Posterior cingulate gyrus (tissue), 11 donors: Measurements from ENCODE around the gene YIPF4.
"Not testable (repeated sequence)": the region's sequence is repeated elsewhere in the genome, so short reads cannot be mapped to it uniquely, and the experiment has no call there.

Experiments used
- DNase-seq, 10 donors: peaks; one replicate each; pipeline versions ENCODE4 v3.0.0 to v3.0.0-alpha.2; 2020 to 2021; ENCODE audit warnings: mixed read lengths in 3 of 10
- intact Hi-C: fragments of 100-400 bp; cut with DNase I; formaldehyde crosslinking; loops from one replicate; pipeline ENCODE4 v1.15.1; 2023

Gene YIPF4

DNA sequence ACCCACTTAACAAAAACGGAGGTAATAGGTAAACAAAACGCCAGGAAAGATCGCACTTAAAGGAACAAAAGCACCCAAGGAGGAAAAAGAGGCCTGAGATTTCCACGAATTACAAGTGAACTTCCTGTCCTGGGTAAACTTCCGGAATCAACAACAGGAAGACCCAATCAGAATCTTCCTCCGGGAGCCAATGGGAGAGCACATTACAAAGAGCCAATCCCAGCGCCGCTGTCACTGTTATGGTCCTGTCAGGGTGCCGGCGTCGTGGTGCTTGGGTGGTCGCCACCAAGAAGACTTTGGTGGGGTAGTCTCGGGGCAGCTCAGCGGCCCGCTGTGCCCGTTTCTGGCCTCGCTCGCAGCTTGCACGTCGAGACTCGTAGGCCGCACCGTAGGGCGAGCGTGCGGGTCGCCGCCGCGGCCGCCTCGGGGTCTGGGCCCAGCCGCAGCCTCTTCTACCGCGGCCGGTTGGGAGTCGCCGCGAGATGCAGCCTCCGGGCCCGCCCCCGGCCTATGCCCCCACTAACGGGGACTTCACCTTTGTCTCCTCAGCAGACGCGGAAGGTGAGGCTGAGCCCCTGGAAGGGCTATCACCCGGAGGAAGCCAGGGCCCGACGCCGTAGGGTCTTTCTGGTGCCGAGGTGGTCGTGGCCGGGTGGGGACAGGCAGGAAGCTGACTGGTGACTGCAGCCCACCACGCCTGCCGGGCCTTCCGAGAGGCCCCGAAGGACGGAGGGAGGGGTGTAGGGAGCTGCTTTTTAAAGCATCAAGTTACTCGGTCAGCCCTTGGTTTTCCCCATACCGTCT lies at the start of gene YIPF4:
TSS of gene YIPF4 (plus strand) at position 231 of the 804 bp plus-strand sequence. CDS start at position 483, 252 bp downstream.
- peak; percentile 76 to 97 (median 84) for DNase-seq
- intact Hi-C loops = loop anchor here (5.0 kb wide), 1 partner anchor 79 kb away; the partner anchor contains the start of gene BIRC6

DNA sequence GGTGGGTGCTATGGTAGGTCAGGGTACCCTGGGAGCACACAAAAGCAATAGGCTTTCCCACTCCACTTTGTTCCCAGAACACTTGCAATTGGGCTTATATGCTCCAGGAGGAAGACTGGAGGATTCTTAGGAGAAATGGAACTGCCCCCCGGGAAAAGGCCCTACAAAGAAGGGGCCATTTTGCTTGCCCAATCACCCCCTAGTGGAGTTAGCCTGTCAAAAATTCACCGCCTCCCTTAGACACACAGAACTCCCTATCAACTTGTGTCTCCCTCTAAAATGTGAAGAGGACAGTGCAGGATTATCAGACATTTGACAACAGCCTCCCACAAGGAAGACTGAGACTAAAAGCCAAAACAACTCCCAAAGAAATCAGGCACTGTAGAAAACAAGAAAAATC lies 49.5 kb upstream of the YIPF4 start:
- DNase-seq = no peak
- intact Hi-C loops = no loop called here

DNA sequence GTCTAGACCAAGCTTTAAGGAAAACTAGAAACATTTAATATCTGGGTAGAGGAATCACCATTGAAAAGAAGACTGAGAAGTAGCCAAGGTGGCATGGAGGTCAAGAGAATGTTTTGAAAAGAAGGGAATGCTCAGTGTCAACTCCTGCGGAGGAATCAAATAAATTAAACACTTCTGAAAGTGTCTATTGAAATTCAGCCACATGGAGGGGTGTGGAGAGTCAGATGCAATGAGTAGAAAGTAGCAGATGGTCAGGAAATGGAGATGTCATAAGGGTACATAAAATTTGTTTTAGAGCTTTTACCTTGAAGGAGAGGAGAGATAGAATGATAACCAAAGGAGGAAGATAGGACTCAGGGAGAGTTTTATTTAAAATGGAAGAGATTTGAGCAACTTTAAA lies 48.1 kb upstream of the YIPF4 start:
- intact Hi-C loops = no loop called here
- no peak for DNase-seq

DNA sequence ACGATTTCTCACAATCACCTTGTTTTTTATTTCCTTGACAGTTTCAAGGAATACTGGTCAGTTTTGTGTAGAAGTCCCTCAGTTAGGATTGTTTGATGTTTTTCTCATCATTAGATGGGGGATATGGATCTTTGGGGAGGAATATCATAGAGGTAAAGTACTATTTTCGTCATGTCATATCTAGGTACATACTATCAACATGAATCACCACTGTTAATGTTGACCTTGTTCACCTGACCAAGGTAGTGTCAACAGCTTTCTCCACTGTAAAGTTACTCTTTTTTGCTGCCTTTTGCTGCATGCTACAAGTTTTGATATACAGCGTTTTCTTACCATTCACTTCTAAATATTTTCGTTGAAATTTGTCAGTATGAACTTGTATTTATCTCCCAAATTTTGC lies 45.7 kb upstream of the YIPF4 start:
- no peak for DNase-seq
- intact Hi-C loops = no loop called here

DNA sequence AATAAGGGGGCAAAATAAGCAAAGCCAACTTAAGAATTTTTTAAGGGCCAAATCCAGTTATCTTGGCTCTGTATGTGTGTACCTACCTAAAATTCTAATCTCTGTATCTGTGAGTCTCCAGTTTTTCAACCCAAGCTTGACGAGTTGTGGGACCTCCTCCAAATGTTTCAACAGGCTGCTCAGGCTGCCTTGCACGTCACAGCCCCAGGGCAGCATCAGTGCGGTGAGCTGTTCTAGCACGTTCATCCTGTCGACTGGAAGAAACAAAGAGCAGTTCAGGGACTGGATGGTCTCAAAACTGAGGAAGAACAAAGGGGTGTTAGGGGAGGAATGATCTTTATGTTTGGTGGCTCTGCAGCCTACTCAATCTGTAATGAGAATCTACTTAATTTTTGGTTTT lies 42.4 kb upstream of the YIPF4 start:
- DNase-seq = no peak
- intact Hi-C loops = no loop called here

DNA sequence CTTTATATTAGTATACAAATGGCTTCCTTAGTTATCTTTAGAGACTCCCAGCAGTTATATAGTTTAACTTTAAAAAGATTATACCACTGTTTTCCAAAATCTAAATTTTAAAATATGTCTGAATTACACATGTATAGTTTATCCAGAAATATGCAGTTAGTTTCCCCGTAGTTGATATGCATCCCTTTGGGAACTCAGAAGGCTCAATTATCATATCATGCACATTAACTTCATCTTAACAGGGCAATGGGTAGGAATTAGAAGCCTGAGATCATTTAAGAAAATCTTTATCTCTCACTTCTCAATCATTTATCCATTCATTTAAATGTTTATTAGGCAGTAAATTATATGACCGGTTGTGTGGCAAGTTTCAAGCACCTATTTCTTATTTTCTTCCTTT lies 40.2 kb upstream of the YIPF4 start:
- no peak for DNase-seq
- intact Hi-C loops = no loop called here

DNA sequence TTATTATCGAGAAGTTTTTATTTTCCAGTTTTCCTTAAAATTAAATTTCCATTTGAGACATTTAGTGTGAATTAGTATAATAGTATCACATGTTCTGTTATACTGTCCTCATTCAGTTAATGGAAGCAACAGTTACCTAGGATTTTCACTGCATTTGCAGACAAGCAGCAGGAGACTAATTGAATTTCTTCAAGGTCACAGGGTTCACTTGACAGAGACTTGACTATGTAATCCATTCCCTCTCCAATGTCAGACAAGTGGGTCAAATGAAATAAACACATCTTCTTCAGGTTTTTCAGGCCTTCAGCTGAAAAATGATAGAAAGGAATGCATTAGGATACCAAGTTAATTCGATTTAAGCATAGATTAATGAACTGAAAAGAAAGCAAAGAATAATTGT lies 39.7 kb upstream of the YIPF4 start:
- intact Hi-C loops = no loop called here
- no peak for DNase-seq

DNA sequence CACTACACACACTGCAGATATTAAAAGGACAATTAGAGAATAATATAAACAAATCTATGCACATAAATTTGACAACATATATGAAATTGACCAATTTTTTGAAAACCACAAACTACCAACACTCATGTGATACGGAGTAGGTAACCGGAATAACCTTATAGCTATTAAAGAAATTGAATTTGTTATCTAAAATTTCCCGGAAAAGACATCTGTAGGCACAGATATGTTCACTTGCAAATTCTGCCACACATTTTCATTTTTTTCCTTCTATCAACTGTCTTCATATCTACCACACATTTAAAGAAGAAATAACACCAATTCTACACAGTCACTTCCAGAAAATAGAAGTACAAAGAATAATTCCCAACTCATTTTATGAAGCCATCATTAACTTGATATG lies 35.4 kb upstream of the YIPF4 start:
- DNase-seq = no peak
- intact Hi-C loops = no loop called here

DNA sequence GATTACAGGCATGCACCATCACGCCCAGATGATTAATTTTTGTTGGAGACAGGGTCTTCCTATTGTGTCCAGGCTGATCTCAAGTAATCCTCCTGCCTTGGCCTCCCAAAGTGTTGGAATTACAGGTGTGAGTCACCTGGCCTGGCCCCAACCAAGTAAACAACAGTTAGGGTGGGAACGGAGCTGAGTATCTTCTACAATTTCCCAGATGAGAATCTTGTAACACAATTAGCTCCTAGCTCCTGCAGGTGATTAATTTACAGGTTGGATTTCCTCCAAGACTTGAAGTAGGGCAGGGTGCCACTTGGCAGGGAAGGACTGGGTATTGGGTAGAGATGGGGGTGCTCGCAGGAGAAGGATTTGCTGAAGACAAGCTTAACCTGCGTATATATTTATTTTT lies 30.8 kb upstream of the YIPF4 start:
- intact Hi-C loops = no loop called here

DNA sequence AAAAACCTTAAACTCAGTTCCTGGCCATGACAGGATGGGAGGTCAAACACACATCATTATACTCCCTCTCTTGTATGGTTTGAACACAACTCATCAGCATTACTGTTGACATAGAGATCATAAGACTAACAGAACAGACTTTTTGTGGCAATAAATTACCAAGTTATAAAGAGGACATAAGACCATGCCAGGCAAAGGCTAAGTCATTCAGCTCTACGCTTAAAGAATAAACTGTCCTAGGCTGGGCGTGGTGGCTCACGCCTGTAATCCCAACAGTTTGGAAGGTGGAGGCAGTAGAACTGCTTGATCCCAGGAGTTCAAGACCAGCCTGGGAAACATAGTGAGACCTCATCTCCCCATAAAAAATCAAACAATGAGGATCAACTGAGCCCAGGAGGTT lies 29.4 kb upstream of the YIPF4 start:
- intact Hi-C loops = no loop called here
- no peak for DNase-seq

More for the DNA sequence above, 30.8 kb upstream of the YIPF4 start:
- no peak for DNase-seq

DNA sequence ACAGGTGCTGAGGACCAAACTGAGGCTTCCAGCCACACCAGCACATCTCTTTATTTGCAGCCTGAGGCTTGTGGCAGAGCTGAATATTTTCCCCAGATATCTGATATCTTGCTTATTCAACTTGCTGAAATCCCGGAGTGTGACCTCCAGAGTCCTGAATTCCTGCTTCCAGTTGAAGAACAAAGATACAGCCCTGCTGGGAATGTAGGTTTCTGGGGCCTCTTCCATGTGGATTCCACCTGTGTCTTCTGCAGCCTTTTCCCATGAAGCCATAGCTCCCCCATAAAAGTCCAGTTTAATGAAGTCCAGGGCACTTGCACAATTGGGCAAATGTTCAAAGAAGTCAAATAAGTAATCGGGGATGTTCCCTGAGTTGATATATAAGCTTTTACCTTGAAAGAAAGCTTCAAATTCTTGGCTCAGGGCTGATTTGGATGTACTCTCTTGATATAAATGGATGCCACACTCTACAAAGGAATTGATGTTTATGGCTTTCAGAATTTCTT lies 27.9 kb upstream of the YIPF4 start:
- intact Hi-C loops = no loop called here
- DNase-seq = no peak

DNA sequence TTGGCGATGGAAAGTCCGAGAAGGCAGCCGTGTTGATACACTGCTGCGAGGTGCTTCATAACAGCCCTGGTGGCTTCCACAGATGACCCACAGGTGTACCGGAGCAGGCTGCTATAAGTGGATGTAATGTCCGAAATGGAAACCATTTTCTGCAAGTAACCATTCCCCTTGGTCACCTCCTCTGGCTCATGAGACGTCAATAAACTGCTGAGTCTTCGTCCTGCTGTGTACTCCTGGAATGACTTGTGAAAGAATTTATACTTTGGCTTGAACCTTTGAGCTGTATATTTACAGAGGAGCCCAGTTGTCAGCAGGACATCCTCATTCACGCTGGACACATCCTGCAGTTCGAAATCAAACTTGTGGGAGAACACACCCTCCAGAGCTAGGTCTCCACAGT lies 27.4 kb upstream of the YIPF4 start:
- intact Hi-C loops = no loop called here

DNA sequence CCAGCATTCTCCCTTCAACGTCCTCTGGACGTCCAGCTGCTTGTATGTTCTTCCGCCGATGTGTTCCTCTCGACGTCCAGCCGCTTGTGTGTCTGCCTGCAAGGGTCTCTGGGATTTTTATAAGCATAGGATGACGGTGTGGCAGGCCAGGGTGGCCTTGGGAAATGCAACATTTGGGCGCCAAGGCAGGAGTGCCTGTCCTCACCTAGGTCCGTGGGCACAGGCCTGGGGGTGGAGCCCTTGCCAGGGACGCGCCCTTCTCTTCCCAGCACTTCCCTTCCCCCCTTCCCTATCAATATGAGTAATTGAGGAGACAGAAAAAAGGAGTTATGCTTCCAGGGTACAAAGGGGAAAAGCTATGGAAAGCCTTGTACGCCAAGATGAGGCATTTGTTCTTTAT lies 19.5 kb upstream of the YIPF4 start:
- no peak for DNase-seq

More for the DNA sequence above, 27.4 kb upstream of the YIPF4 start:
- DNase-seq = no peak

DNA sequence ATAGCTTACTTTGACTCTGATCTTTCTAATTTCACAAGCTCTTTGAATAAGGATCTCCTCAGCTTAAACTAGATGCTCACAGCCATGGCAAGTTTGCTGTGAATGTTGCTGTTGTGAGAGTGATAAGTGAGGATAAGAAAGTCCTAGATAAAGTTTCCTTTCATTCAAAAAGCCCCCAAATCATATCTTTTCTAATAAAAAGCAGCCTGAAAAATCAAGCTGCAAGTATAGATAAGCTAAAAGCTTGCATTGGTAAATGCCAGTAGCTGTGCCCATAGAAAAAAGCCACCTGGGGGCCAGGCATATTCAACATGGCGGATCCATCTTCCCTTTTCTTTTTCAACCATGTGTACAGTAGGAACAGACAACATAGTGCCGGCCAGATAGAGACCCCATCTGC lies 17.3 kb upstream of the YIPF4 start:
- intact Hi-C loops = no loop called here
- DNase-seq = no peak

More for the DNA sequence above, 19.5 kb upstream of the YIPF4 start:
- intact Hi-C loops = no loop called here

DNA sequence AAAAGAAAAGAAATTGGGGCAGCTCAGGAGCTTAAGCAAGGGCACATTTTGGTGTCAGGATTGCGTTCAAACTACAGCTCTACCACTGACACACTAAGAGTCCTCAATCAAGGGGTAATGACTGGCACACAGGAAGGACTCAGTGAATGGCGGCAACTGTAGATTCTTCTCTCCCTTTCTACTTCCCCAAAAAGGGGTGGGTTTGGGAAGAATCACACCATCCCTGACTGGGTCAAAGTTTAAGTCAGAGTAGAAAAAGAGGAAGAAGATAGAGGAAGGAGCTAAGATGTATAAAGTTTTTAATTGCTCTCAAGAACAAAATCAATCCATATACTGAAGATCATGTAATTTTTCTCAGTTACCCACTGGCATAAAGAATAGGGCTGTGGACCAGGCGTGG lies 15.6 kb upstream of the YIPF4 start:
- no peak for DNase-seq
- intact Hi-C loops = no loop called here

DNA sequence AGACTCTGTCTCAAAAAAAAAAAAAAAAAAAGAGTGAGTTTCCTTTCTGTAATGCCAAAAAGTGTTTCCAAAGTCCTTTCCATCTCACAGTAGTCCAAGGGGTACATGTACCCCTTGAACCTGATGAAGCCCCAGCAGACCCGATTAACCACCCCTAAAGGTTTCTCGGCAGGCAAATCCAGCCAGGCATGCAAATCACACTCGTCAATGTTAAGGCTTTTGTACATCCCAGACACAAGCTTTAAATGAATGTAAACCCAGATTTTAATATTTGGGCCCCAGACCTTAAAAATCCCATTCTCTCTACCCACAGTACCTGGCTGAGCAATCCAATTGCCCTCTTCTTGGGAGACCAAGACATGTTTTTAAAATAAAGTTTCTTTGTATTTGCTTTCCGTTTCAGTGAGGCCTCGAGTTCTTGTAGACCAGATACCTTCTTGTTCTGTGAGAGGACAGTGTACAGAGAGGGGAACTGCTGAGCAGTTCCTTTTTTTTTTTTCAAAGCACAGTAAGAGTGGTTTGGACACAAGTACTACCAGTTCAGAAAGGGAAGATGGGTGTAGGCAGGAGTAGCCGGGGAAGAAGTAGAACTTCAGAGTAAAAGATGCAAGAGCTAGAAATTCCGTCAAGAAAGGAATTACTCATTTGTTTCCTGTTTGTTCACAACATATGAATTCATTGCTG lies 13.1 kb upstream of the YIPF4 start, which contains the start of gene NLRC4:
TSS of gene NLRC4 (minus strand) at position 465 of the 684 bp plus-strand sequence. CDS start 8,111 bp downstream, outside the sequence.
- no peak for DNase-seq
- intact Hi-C loops = no loop called here

DNA sequence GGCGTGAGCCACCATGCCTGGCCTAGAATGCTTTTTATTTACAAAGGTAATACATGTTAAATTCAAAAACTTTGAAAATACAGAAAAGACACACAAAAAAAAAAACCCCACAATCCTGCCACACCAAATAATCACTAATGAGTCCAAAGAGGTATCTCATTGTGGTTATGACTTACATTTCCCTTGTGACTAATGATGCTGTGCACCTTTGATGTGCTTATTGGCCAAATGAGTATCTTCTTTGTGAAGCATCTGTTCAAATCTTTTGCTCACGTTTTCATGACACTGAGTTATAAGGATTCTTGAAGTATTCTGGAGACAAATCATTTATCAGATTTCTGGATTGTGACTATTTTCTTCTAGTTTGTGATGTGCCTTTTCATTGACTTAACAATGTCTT lies 6.6 kb upstream of the YIPF4 start:
- intact Hi-C loops = no loop called here
- DNase-seq = no peak

DNA sequence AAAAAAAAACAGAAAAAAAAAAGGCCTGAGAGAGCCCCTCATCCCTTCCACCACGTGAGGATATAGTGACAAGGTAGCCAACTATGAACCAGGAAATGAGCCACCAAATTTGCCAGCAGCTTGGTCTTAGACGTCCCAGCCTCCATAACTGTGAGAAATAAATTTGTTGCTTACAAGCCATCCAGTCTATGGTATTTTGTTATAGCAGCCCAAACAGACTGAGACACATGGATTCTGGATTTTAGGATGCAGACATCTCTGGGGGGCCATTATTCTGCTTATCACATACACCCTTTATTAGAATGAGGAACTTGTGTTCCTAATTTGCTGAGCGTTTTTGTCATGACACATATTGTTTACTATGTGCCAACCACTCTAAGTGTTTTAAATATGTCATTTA lies 5.4 kb upstream of the YIPF4 start:
- no peak for DNase-seq
- intact Hi-C loops = no loop called here

DNA sequence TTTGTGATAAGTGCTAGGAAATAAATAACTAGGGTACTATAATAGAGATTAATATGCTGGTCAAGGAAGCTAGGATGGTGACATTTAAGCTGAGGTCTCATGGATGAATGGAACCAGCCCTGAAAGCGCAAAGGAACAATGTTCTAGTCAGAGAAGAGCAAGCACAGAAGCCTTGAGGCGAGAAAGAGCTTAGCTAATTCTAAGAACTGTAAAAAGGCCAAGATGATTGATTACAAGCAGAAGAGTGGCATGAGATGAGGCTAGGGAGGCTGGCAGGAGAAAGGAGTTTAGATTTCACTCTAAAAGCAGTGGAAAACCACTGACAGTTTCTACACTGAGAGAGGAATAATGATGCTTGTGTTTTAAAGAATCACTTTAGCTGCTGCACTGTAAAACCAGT lies 3.4 kb upstream of the YIPF4 start:
- DNase-seq = no peak
- intact Hi-C loops = no loop called here

DNA sequence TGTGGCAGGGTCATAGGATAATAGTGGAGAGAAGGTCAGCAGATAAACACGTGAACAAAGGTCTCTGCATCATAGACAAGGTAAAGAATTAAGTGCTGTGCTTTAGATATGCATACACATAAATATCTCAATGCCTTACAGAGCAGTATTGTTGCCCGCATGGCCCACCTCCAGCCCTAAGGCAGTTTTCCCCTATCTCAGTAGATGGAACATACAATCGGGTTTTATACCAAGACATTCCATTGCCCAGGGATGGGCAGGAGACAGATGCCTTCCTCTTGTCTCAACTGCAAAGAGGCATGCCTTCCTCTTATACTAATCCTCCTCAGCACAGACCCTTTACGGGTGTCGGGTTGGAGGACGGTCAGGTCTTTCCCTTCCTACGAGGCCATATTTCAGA lies 1.9 kb upstream of the YIPF4 start:
- intact Hi-C loops = loop anchor here (5.0 kb wide), 1 partner anchor 82 kb away; the partner anchor contains the start of gene BIRC6
- not testable (repeated sequence) for DNase-seq

DNA sequence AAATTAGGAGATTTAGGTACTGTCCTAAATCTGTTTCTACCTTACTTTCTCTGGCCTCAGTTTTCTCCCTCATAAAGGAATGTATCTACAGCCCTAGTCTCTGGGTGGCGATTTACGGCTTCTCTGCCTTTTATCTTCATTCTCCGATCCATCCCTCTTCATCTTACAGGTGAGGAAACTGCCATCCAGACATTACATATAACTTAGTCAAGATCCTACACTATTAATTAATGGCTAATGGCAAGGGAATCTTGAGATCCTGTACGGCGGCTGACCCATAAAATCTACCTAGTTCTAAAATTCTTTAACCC lies 386 bp upstream of the YIPF4 start:
- no peak for DNase-seq
- intact Hi-C loops = loop anchor here (5.0 kb wide), 1 partner anchor 80 kb away; the partner anchor contains the start of gene BIRC6

DNA sequence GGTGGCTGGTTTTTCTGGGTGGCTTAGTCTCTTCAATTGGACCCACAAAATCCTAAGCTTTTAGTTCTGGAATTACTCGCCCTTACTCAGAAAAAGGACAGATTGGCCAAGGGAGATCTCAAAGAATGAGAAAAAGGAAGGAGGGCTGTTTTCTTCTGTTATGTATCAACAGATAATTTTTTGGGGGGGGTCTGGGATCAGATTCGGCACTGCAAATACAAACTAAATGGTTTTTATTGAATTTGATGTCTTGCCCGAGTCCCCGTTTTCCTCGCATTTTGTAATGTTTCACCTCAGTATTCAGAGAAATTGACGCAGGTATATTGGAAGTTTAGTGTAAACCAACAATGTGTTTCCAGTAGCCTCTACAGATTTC lies 762 bp downstream of the YIPF4 start:
- intact Hi-C loops = loop anchor here (5.0 kb wide), 1 partner anchor 79 kb away; the partner anchor contains the start of gene BIRC6
- no peak for DNase-seq
